ENCODE data around the gene MBNL2. TPM values are rescaled to one million over a fixed set of nuclear protein-coding genes. Genes with fewer than 3 reads are reported as not detected.
"Not testable (repeated sequence)": the region's sequence is repeated elsewhere in the genome, so short reads cannot be mapped to it uniquely, and the experiment has no call there.

MBNL2 gene
- total and polyA plus RNA-seq, 2 donors from 2014 or later: 18.8 to 70.5 TPM

DNA sequence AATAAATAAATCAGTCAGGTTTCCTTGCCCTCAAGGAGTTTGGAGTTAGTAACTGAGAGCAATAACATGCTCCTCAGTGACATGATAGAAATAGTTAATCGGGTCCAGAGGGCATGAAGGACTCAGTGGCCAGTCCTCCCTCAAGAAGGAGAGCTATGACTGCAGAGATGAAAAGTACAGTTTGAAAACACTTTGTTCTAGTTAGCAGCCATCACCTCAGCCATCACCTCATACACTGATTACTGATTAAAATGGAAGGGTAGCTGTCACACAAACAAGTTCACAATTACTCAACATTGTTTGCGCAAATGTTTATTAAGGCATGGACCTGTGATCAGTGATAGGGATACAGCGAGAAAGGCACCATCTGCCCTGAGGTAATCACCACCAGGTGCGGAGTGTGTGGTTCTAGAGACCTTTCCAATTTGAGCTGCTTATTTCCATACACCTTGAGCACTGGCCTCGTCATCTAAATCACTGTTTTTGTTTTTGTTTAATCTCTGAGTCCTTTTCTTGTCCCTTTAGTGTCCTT lies 126.5 kb downstream of the MBNL2 start:
- Histone ChIP-seq H3K4me1 (ENCODE audit: control insufficient read depth in 2 of 3, insufficient read depth in 2 of 3, low read depth in 1 of 3, low read length in 3 of 3) (peaks cover 0 to 18% (median 8%) of the 10 kb centered on the region in 3 donors), H3K36me3 (ENCODE audit: control insufficient read depth in 2 of 3, insufficient read depth in 3 of 3, low read length in 3 of 3) (peaks cover 9 to 39% (median 16%) of the 10 kb centered on the region in 3 donors), H3K27ac (ENCODE audit: low read depth in 2 of 2, low read length in 2 of 2) (no peak overlapping the region), H3K4me3 (ENCODE audit: low read length in 3 of 3) (no peak overlapping the region), H3K9ac (ENCODE audit: low read length in 3 of 3) (no peak overlapping the region), H3K27me3 (ENCODE audit: control insufficient read depth, insufficient read depth, low read length) (no peaks in the 10 kb centered on the region), H3K9me3 (ENCODE audit: control insufficient read depth in 2 of 3, insufficient read depth in 1 of 3, low read length in 3 of 3) (peaks cover 0 to 8% (median 2%) of the 10 kb centered on the region in 3 donors)
- no peak for FAIRE-seq
- DNase-seq: no peak
- TF ChIP-seq, protein P1, sequence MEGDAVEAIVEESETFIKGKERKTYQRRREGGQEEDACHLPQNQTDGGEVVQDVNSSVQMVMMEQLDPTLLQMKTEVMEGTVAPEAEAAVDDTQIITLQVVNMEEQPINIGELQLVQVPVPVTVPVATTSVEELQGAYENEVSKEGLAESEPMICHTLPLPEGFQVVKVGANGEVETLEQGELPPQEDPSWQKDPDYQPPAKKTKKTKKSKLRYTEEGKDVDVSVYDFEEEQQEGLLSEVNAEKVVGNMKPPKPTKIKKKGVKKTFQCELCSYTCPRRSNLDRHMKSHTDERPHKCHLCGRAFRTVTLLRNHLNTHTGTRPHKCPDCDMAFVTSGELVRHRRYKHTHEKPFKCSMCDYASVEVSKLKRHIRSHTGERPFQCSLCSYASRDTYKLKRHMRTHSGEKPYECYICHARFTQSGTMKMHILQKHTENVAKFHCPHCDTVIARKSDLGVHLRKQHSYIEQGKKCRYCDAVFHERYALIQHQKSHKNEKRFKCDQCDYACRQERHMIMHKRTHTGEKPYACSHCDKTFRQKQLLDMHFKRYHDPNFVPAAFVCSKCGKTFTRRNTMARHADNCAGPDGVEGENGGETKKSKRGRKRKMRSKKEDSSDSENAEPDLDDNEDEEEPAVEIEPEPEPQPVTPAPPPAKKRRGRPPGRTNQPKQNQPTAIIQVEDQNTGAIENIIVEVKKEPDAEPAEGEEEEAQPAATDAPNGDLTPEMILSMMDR (IDR thresholded peaks at IDR 0.05; ENCODE audit: borderline replicate concordance, extremely low read depth, insufficient read depth): no peak
- intact Hi-C loops (cut with DNase I): no loop called here

DNA sequence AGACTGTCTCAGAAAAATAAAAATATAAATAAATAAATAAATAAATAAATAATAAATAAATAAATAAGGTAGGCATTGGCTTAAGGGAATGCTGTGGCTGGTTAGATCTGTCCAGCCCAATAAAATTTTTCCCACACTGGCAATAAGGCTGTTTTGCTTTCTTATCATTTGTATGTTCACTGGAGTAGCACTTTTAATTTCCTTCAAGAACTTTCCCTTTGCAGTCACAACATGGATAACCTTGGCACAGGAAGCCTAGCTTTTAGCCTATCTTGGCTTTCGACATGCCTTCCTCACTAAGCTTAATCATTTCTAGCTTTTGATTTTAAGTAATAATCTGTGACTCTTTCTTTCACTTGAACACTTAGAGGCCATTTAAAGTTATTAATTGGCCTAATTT lies 129.9 kb downstream of the MBNL2 start:
- H3K4me3 ChIP-seq (ENCODE audit: low read length in 3 of 3); H3K9ac ChIP-seq (ENCODE audit: low read length in 3 of 3); DNase-seq; FAIRE-seq; H3K4me1 ChIP-seq (ENCODE audit: control insufficient read depth in 2 of 3, insufficient read depth in 2 of 3, low read depth in 1 of 3, low read length in 3 of 3); H3K27ac ChIP-seq (ENCODE audit: low read depth in 2 of 2, low read length in 2 of 2); H3K9me3 ChIP-seq (ENCODE audit: control insufficient read depth in 2 of 3, insufficient read depth in 1 of 3, low read length in 3 of 3); H3K27me3 ChIP-seq (ENCODE audit: control insufficient read depth, insufficient read depth, low read length): not testable (repeated sequence)
- peaks cover 9 to 36% (median 13%) of the 10 kb centered on the region in 3 donors for H3K36me3 ChIP-seq (ENCODE audit: control insufficient read depth in 2 of 3, insufficient read depth in 3 of 3, low read length in 3 of 3)
- intact Hi-C loops (cut with DNase I): loop anchor here (5.0 kb wide), 1 partner anchor 240 kb away; no protein-coding TSS in a partner anchor

DNA sequence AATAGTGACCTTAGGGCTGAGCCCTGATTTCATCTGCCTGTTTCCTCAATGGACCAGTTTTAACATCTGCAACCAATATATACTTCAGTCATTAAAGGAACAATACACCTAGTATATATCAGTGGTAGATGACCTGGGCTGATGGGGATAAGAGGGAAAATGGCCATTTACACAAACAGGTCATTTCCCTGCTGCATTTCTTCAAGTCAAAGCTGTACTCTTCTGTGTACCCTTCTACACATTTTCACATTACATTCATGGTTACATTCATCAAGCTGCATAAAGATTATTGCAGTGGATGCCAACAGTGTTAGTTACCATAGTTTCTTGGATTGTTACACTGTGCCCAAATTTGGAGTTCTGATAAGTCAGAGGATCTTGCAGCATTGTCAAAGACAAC lies 130.7 kb downstream of the MBNL2 start:
- intact Hi-C loops (cut with DNase I): loop anchor here (5.0 kb wide), 1 partner anchor 241 kb away; no protein-coding TSS in a partner anchor
- peaks cover 9 to 34% (median 12%) of the 10 kb centered on the region in 3 donors for H3K36me3 ChIP-seq (ENCODE audit: control insufficient read depth in 2 of 3, insufficient read depth in 3 of 3, low read length in 3 of 3)
- H3K4me1 ChIP-seq (ENCODE audit: control insufficient read depth in 2 of 3, insufficient read depth in 2 of 3, low read depth in 1 of 3, low read length in 3 of 3): peaks cover 0 to 6% (median 6%) of the 10 kb centered on the region in 3 donors
- H3K27me3 ChIP-seq (ENCODE audit: control insufficient read depth, insufficient read depth, low read length): no peaks in the 10 kb centered on the region
- DNase-seq (no peak), FAIRE-seq (no peak)
- no peak overlapping the region for H3K4me3 ChIP-seq (ENCODE audit: low read length in 3 of 3)
- H3K9ac ChIP-seq (ENCODE audit: low read length in 3 of 3): no peak overlapping the region
- H3K9me3 ChIP-seq (ENCODE audit: control insufficient read depth in 2 of 3, insufficient read depth in 1 of 3, low read length in 3 of 3): peaks cover 0 to 8% (median 2%) of the 10 kb centered on the region in 3 donors
- TF ChIP-seq, protein P1 (IDR thresholded peaks at IDR 0.05; ENCODE audit: borderline replicate concordance, extremely low read depth, insufficient read depth): no peak
- no peak overlapping the region for H3K27ac ChIP-seq (ENCODE audit: low read depth in 2 of 2, low read length in 2 of 2)

DNA sequence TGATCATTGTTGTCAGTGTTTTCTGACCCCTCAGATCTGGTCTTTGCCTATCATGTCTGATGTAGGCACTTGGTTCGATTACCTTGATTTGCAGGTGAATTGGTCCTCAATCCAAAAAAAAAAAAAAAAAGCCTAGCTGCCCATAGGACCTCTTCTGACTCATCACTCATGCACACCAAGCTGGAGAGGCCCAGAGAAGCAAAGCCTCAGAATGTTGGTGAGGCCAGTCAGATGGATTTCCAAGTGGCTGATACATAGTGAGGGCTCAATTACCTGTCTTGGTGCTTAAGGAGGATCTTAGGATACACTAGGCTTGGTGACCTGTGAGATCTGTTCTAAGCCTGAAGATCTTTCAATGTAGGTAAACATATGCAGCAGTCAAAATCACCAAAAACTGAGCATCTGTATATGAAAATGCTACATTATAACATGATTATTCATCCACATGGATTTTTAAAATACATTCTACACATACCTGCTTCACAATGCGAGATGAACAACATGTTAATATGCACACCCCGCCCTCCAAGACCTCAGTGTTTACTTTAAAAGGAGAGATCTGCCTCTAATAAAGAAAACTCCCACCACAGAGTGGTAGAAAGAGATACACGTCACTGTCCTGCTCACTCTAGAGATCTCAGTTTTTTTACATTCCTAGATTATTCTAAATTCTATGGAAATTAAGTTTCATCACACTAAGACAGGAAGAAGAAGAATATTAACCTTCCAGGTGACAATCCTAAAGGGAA lies 132.0 kb downstream of the MBNL2 start:
- FAIRE-seq: no peak
- peaks cover 0 to 8% (median 2%) of the 10 kb centered on the region in 3 donors for H3K9me3 ChIP-seq (ENCODE audit: control insufficient read depth in 2 of 3, insufficient read depth in 1 of 3, low read length in 3 of 3)
- intact Hi-C loops (cut with DNase I): loop anchor here (5.0 kb wide), 1 partner anchor 242 kb away; no protein-coding TSS in a partner anchor
- no peak overlapping the region for H3K4me3 ChIP-seq (ENCODE audit: low read length in 3 of 3)
- peaks cover 6 to 29% (median 10%) of the 10 kb centered on the region in 3 donors for H3K36me3 ChIP-seq (ENCODE audit: control insufficient read depth in 2 of 3, insufficient read depth in 3 of 3, low read length in 3 of 3)
- peaks cover 0 to 6% (median 0%) of the 10 kb centered on the region in 3 donors for H3K4me1 ChIP-seq (ENCODE audit: control insufficient read depth in 2 of 3, insufficient read depth in 2 of 3, low read depth in 1 of 3, low read length in 3 of 3)
- peak overlapping the region in 1 of 2 donors; percentile 24 for H3K27ac ChIP-seq (ENCODE audit: low read depth in 2 of 2, low read length in 2 of 2)
- TF ChIP-seq, protein P1 (IDR thresholded peaks at IDR 0.05; ENCODE audit: borderline replicate concordance, extremely low read depth, insufficient read depth): no peak
- no peak overlapping the region for H3K9ac ChIP-seq (ENCODE audit: low read length in 3 of 3)
- H3K27me3 ChIP-seq (ENCODE audit: control insufficient read depth, insufficient read depth, low read length): no peaks in the 10 kb centered on the region
- DNase-seq: no peak

Data from kidney (tissue), 14 donors.